K562 (cell line): Measurements from ENCODE around the gene AFF1. TPM values are rescaled to one million over a fixed set of nuclear protein-coding genes. Genes with fewer than 3 reads are reported as not detected.
A peak's percentile ranks its signal among the peaks of the same experiment; 100 is the strongest.

ENCODE experiments used
- ARID3A ChIP-seq: IDR thresholded peaks from 2 replicates; pipeline ENCODE4 v1.6.1; 2012; ENCODE audit warnings: low read depth, low read length, improper control_type of control experiment, borderline replicate concordance
- BRD9 ChIP-seq: fragments of 450-650 bp; IDR thresholded peaks from 2 replicates; pipeline ENCODE4 v1.6.1; 2018; ENCODE audit warnings: low read depth; ENCODE audit not compliant: partially characterized antibody
- CLOCK ChIP-seq: fragments of 250-450 bp; sonication (Bioruptor Pico); IDR thresholded peaks from 2 replicates; pipeline ENCODE4 v1.4.0; 2020; ENCODE audit warnings: mild to moderate bottlenecking, moderate library complexity, borderline replicate concordance
- CTBP1 ChIP-seq: fragments of 450-650 bp; IDR thresholded peaks from 2 replicates; pipeline ENCODE4 v1.6.1; 2016; ENCODE audit warnings: borderline replicate concordance
- EWSR1 ChIP-seq: fragments of 450-650 bp; IDR thresholded peaks from 2 replicates; pipeline ENCODE4 v1.6.1; 2018; ENCODE audit warnings: borderline replicate concordance, mild to moderate bottlenecking, low read depth, moderate library complexity; ENCODE audit not compliant: partially characterized antibody
- FOXP1 ChIP-seq: sonication (generic); formaldehyde crosslinking; IDR thresholded peaks from 2 replicates; pipeline ENCODE4 v1.8.0; 2022; ENCODE audit warnings: mild to moderate bottlenecking, missing genetic modification reagents
- GTF2E2 ChIP-seq: fragments of 200-800 bp; sonication (Bioruptor generic); IDR thresholded peaks from 2 replicates; pipeline ENCODE4 v1.6.1; 2016; ENCODE audit warnings: missing genetic modification characterization, missing compliant biosample characterization
- HDAC2 ChIP-seq: fragments of 450-650 bp; IDR thresholded peaks from 2 replicates; pipeline ENCODE4 v1.6.1; 2016; ENCODE audit warnings: mild to moderate bottlenecking
- MLLT1 ChIP-seq, 2 experiments: fragments of 450-650 bp; IDR thresholded peaks; 2 replicates each; pipeline ENCODE4 v1.6.1; 2016
- NR1H2 ChIP-seq: sonication (generic); formaldehyde crosslinking; IDR thresholded peaks from 2 replicates; pipeline ENCODE4 v1.4.0; 2020; ENCODE audit warnings: mild to moderate bottlenecking, missing genetic modification reagents
- TARDBP ChIP-seq: fragments of 450-650 bp; IDR thresholded peaks from 2 replicates; pipeline ENCODE4 v1.6.1; 2016
- TOE1 ChIP-seq, 2 experiments: fragments of 450-650 bp in 1 of 2; sonication (generic) in 1 of 2; formaldehyde crosslinking in 1 of 2; IDR thresholded peaks; 2 replicates each; pipeline versions ENCODE4 v1.7.1 to v1.8.0; 2016 to 2022; ENCODE audit warnings: borderline replicate concordance in 2 of 2, mild to moderate bottlenecking in 2 of 2, antibody characterized with exemption in 1 of 2, inconsistent platforms in 1 of 2, low read depth in 1 of 2, missing genetic modification reagents in 1 of 2, moderate library complexity in 1 of 2
- ZNF263 ChIP-seq: sonication (generic); formaldehyde crosslinking; IDR thresholded peaks from 2 replicates; pipeline ENCODE4 v1.8.0; 2022; ENCODE audit warnings: mild to moderate bottlenecking, missing genetic modification reagents, borderline replicate concordance
- ZNF316 ChIP-seq: fragments of 450-650 bp; IDR thresholded peaks from 2 replicates; pipeline ENCODE4 v1.6.1; 2016
- ZNF431 ChIP-seq: sonication (generic); formaldehyde crosslinking; IDR thresholded peaks from 2 replicates; pipeline ENCODE4 v1.8.0; 2022; ENCODE audit warnings: mild to moderate bottlenecking, missing genetic modification reagents
- polyA plus RNA-seq, 8 experiments: library from polyadenylated mRNA; depleted of rRNA in 4 of 8; stranded (reverse) in 5 of 8; unstranded in 3 of 8; fragments of >200 nt; fragmentation: Nextera tagmentation in 2 of 8; fragmentation: Illumina TruSeq in 1 of 8; extraction: Ambion mirVana in 2 of 8; extraction: Trizol in 1 of 8; gene quantifications; 2 replicates each; pipeline versions ENCODE4 v1.2.1 to v1.2.3, GENCODE V29; 2011 to 2014; ENCODE audit warnings: inconsistent platforms in 1 of 8, missing spikeins in 1 of 8
- total RNA-seq, 7 experiments: library from RNA; depleted of rRNA in 6 of 7; stranded (reverse); fragments of >200 nt in 6 of 7; fragmentation: Illumina TruSeq in 2 of 7; extraction: Trizol in 2 of 7; gene quantifications; 2 replicates each; pipeline versions ENCODE4 v1.2.1 to v1.2.3, GENCODE V29; 2011 to 2021; ENCODE audit warnings: low replicate concordance in 1 of 7
- TF ChIP-seq, protein P1 (sequence below): sonication (generic); formaldehyde crosslinking; IDR thresholded peaks from 2 replicates; pipeline ENCODE4 v1.8.0; 2022; ENCODE audit warnings: missing genetic modification reagents, mild to moderate bottlenecking, borderline replicate concordance
- TF ChIP-seq, protein P2 (sequence below): fragments of 250-450 bp; sonication (Bioruptor Pico); IDR thresholded peaks from 2 replicates; pipeline ENCODE4 v1.9.0; 2021; ENCODE audit warnings: mild to moderate bottlenecking
- TF ChIP-seq, protein P3 (sequence below): fragments of 250-450 bp; sonication (Bioruptor Pico); IDR thresholded peaks from 2 replicates; pipeline ENCODE4 v1.8.0; 2022; ENCODE audit warnings: inconsistent platforms

Gene AFF1
- total and polyA plus RNA-seq, 9 of the 15 experiments (the other 6 are each of a cell fraction or from before 2014, with no cell fraction given) = 4.1 to 47.5 (median 17.2) TPM

DNA sequence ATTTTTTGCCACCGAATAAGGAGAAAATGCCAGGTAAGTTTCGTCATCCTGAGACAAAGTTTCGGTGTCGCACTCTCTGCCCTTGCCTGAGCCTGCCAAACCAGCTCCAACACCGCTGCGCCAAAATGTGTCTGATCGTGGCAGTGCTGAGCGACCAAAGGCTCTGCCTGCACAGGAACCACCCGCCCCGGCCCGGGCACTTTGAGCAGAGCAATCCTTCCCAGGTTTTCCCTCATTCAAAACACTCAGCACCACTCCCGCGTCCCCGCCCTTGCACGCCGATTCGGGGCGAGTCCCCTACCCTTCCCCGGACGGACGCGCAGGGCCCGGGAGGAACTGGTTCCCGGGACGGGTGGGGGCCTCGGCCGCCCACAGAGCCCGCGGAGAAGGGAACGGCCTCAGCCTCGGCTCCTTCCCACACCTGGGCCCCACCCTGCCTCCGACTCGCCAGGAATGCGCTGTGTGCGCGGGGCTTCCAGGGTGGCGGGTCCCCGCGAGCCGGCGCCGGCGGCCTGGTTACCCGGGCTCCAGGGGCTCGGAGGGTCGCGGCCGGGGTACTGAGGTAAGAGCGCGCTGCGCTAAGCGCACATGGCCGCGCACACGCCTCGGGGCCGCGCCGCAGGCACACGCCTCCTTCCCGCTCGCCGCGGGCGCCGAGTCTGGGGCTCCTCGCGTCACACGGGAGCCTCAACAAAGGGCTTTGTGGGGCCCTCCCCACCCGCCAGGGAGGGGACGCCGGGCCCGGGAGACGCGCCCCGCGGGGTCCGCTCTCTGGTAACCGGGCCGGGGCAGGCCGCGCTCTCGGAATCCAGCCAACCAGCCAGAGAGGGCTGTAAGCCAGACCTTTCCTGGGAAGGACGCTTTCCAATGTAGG is 42.8 kb upstream of the AFF1 start, which contains the start of gene C4orf36 (continued):
- TF ChIP-seq ZNF316 (no peak), ZNF431 (CRISPR knock-in tag) (peak; percentile 48; the same call in 1 of the 2 replicates), EWSR1 (no peak), CTBP1 (peak; percentile 45; the same call in 1 of the 2 replicates), HDAC2 (no peak), ZNF263 (CRISPR knock-in tag) (no peak), CLOCK (no peak), BRD9 (no peak), TOE1 (IDR thresholded peaks at IDR 0.05; ENCODE audit: borderline replicate concordance) (no peak), TOE1 (CRISPR knock-in tag; IDR thresholded peaks at IDR 0.05; ENCODE audit: borderline replicate concordance, low read depth) (no peak), FOXP1 (peak; percentile 86), TARDBP (no peak), MLLT1 (IDR thresholded peaks at IDR 0.05) (no peak), ARID3A (no peak), NR1H2 (CRISPR knock-in tag) (no peak), GTF2E2 (tag) (no peak)
- TF ChIP-seq, protein P1, sequence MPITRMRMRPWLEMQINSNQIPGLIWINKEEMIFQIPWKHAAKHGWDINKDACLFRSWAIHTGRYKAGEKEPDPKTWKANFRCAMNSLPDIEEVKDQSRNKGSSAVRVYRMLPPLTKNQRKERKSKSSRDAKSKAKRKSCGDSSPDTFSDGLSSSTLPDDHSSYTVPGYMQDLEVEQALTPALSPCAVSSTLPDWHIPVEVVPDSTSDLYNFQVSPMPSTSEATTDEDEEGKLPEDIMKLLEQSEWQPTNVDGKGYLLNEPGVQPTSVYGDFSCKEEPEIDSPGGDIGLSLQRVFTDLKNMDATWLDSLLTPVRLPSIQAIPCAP = no peak
- TF ChIP-seq, protein P2, sequence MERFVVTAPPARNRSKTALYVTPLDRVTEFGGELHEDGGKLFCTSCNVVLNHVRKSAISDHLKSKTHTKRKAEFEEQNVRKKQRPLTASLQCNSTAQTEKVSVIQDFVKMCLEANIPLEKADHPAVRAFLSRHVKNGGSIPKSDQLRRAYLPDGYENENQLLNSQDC = no peak
- TF ChIP-seq, protein P3, sequence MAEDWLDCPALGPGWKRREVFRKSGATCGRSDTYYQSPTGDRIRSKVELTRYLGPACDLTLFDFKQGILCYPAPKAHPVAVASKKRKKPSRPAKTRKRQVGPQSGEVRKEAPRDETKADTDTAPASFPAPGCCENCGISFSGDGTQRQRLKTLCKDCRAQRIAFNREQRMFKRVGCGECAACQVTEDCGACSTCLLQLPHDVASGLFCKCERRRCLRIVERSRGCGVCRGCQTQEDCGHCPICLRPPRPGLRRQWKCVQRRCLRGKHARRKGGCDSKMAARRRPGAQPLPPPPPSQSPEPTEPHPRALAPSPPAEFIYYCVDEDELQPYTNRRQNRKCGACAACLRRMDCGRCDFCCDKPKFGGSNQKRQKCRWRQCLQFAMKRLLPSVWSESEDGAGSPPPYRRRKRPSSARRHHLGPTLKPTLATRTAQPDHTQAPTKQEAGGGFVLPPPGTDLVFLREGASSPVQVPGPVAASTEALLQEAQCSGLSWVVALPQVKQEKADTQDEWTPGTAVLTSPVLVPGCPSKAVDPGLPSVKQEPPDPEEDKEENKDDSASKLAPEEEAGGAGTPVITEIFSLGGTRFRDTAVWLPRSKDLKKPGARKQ = no peak
